ENCODE data around the gene KCNK16.

Gene KCNK16

GRCh38 chr6:39302669-39303424 lies 19.7 kb downstream of the KCNK16 start:
- H3K4me3 ChIP-seq (replicated peaks in 1 of 2; ENCODE audit: low read depth in 2 of 2, low read length in 2 of 2), result no peak overlapping the region
- DNase-seq (ENCODE audit: low read depth in 2 of 2), result peak; percentile 66 to 68
- peak; percentile 85 for TF ChIP-seq CTCF (IDR thresholded peaks at IDR 0.05; ENCODE audit: low read depth, low read length)

DNA sequence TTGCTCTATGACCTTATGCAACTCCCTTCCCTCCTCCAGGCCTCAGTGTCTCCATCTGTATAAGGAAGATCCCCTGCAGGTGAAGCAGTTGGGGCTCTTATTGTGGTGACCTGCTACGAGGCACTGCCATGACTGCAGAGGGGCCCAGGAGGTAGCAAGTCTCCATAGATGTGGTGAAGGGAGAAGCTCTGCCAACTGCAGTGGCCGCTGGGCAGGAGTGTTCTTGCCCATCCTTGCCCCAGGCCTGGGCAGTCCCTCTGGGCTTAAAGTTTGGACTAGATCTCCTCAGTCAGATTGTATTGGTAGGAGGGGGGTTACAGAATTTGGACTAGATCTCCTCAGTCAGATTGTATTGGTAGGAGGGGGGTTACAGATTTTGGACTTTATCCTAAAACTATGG lies 20.5 kb downstream of the KCNK16 start:
- no peak overlapping the region for H3K4me3 ChIP-seq (replicated peaks in 1 of 2; ENCODE audit: low read depth in 2 of 2, low read length in 2 of 2)
- no peak for DNase-seq (ENCODE audit: low read depth in 2 of 2)
- no peak for TF ChIP-seq CTCF (IDR thresholded peaks at IDR 0.05; ENCODE audit: low read depth, low read length)

DNA sequence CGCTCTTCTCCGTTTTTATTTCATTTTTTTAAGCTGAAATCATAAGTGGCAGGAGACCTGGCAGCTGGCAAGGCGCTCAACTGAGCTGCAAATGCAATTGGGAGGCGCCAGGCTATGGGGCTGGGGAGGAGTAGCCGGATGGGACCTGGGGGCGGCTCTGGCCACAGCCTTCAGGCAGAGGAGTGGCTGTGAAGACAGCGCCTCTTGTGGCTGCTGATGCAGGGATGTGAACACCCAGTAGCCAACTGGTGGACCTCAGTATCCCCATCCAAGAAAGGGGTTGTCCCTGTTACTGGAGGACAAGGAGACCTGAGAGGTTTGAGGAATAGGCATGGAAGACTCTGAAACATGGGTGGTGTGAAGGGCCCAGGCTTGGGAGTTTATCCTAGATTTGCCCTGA lies 20.9 kb downstream of the KCNK16 start:
- TF ChIP-seq CTCF (IDR thresholded peaks at IDR 0.05; ENCODE audit: low read depth, low read length), result peak; percentile 33
- H3K4me3 ChIP-seq (replicated peaks in 1 of 2; ENCODE audit: low read depth in 2 of 2, low read length in 2 of 2), result no peak overlapping the region
- peak in 1 of 2 donors; percentile 7 for DNase-seq (ENCODE audit: low read depth in 2 of 2)

- H3K4me3 ChIP-seq (replicated peaks in 1 of 2; ENCODE audit: low read depth in 2 of 2, low read length in 2 of 2), result no peak overlapping the region
- DNase-seq (ENCODE audit: low read depth in 2 of 2), result no peak
- no peak for TF ChIP-seq CTCF (IDR thresholded peaks at IDR 0.05; ENCODE audit: low read depth, low read length)
Measured at GRCh38 chr6:39300739-39301138, 21.8 kb downstream of the KCNK16 start.

DNA sequence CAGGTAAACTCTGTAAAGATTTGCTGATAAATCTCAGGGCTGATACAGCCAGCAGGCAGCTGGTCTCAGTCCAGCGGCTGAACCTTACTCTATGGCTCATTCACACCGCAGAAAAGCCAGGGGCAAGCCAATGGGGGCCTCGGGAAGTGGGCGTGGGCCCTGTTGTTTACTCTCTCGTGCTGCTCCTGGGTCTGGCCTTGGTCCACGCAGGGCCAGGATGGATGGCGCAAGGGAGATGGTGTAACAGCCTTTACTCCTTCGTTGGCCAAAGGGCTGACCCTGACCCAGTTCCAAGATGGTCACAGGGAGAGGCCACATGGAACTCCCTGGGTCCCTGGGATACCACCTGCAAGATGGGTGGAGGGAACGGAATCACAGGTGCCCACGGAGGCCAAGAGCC lies 24.4 kb downstream of the KCNK16 start:
- H3K4me3 ChIP-seq (replicated peaks in 1 of 2; ENCODE audit: low read depth in 2 of 2, low read length in 2 of 2), result no peak overlapping the region

DNA sequence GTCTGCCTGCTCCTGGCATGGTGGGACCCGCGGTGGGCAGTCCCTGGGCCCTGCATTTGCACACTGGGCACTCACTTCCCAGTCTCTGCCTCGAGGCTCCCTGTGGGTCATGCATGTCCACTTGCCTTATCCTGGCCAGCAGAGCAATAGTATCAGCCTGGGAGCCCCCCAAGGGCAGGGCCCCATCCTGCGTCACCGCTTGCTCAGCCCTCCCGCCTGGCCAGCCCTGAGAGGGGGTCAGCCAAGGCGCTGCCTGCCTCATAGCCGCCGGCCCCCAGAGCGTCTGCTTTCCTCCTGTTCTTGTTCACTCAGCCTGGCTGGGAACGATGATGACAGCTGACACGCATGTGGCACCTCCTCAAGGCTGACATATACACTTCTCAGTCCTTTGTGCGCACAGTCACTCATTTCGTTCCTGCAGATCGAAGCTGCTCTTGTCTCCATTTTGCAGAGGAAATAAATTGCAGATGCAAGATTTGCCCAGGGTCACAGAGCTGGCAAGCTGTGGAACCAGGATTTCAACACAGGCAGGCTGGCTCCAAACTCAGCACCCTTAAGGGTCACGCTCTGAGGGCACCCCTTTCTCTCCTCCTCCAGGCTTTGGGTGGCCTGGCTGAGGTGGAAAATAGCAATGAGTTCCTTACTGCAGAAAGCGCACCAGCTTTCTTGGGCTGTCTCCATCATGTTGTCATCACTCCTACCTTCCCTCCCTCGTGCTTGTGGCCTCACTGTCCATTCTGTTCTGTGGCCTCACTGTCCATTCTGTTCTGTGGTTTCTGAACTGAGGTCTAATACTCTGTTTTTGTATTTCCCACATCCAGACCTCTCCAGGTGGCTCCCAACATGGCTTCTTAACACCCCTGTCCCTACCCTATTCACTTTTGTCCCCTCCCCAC lies 25.5 kb downstream of the KCNK16 start:
- peak in 1 of 2 donors; percentile 41 for DNase-seq (ENCODE audit: low read depth in 2 of 2)
- TF ChIP-seq CTCF (IDR thresholded peaks at IDR 0.05; ENCODE audit: low read depth, low read length), result no peak

More for the DNA sequence above, 24.4 kb downstream of the KCNK16 start:
- TF ChIP-seq CTCF (IDR thresholded peaks at IDR 0.05; ENCODE audit: low read depth, low read length), result no peak
- DNase-seq (ENCODE audit: low read depth in 2 of 2), result no peak

More for the DNA sequence above, 25.5 kb downstream of the KCNK16 start:
- no peak overlapping the region for H3K4me3 ChIP-seq (replicated peaks in 1 of 2; ENCODE audit: low read depth in 2 of 2, low read length in 2 of 2)
